HCT116 (cell line): ENCODE data around the gene DIP2B. TPM values are rescaled to one million over a fixed set of nuclear protein-coding genes. Genes with fewer than 3 reads are reported as not detected.

ENCODE experiments used
- ATAC-seq: fragments of 200-7000 bp; cut with Tn5 transposase; 2 replicates; pipeline ENCODE4 v1.9.1; 2020; ENCODE audit warnings: mild to moderate bottlenecking, moderate library complexity
- BruUV-seq: library from RNA; stranded (reverse); fragments of 400-500 nt; replicated peaks from 2 replicates; lab custom pipeline; 2021; lab: Mats Ljungman, UMichigan
- CTCF ChIA-PET: fragments of 300-600 bp; sonication (Branson Sonifier 250); formaldehyde crosslinking; loops from one replicate; lab custom pipeline; 2021; ENCODE audit warnings: antibody characterized with exemption; lab: Charles Lee
- POLR2A ChIA-PET: fragments of 300-600, 350-600 bp; sonication (Branson Sonifier 250); formaldehyde crosslinking; loops from one replicate; lab custom pipeline; 2021; ENCODE audit warnings: antibody characterized with exemption; lab: Charles Lee
- RAD21 ChIA-PET, 2 experiments: fragments of 300-600 bp; sonication (Branson Sonifier 250); formaldehyde crosslinking; loops; one replicate each; lab custom pipeline; 2023; ENCODE audit warnings: low total read pairs in 2 of 2; ENCODE audit not compliant: uncharacterized antibody in 2 of 2, unreplicated experiment in 2 of 2, low non-redundant PET in 1 of 2; lab: Charles Lee
- DNase-seq: peaks from one replicate; pipeline ENCODE4 v3.0.0-alpha.2; 2010; ENCODE audit warnings: low read depth, low spot score
- H2AFZ ChIP-seq: fragments of 200-600 bp; shearing (Covaris generic), sonication (generic); 2 replicates; pipeline ENCODE4 v1.6.1; 2017; ENCODE audit warnings: low read depth, mixed run types, mixed read lengths, antibody characterized with exemption, low read length; ENCODE audit not compliant: poor library complexity, severe bottlenecking
- H3K27ac ChIP-seq: 2 replicates; pipeline ENCODE4 v1.5.1; 2012; ENCODE audit warnings: low read depth, low read length
- H3K27me3 ChIP-seq: fragments of 200-600 bp; sonication (generic); 2 replicates; pipeline ENCODE4 v1.6.1; 2016; ENCODE audit warnings: mixed run types, low read length, mixed read lengths; ENCODE audit not compliant: insufficient read depth
- H3K36me3 ChIP-seq, 2 experiments: fragments of 200-500 bp in 1 of 2; fragments of 200-600 bp in 1 of 2; sonication (Bioruptor generic) in 1 of 2; sonication (generic) in 1 of 2; 2 replicates each; pipeline versions ENCODE4 v1.5.1 to v1.6.1; 2014 to 2016; ENCODE audit warnings: low read length in 2 of 2, inconsistent platforms in 1 of 2, mixed read lengths in 1 of 2, mixed run types in 1 of 2; ENCODE audit not compliant: insufficient read depth in 2 of 2, control insufficient read depth in 1 of 2
- H3K4me1 ChIP-seq, 2 experiments: fragments of 200-600 bp in 1 of 2; sonication (generic) in 1 of 2; 2 replicates each; pipeline versions ENCODE4 v1.5.1 to v1.6.1; 2012 to 2017; ENCODE audit warnings: low read length in 2 of 2, inconsistent platforms in 1 of 2, mild to moderate bottlenecking in 1 of 2, mixed read lengths in 1 of 2, mixed run types in 1 of 2, moderate library complexity in 1 of 2; ENCODE audit not compliant: insufficient read depth in 2 of 2, control insufficient read depth in 1 of 2
- H3K4me2 ChIP-seq: fragments of 200-600 bp; sonication (generic); 2 replicates; pipeline ENCODE4 v1.6.1; 2017; ENCODE audit warnings: mixed run types, low read length, mixed read lengths
- H3K4me3 ChIP-seq, 2 experiments: fragments of 200-600 bp in 1 of 2; sonication (generic) in 1 of 2; replicated peaks in 1 of 2; 2 replicates each; pipeline ENCODE4 v1.5.1; 2011 to 2016; ENCODE audit warnings: low read length in 2 of 2, control low read depth in 1 of 2, low read depth in 1 of 2, mild to moderate bottlenecking in 1 of 2, mixed read lengths in 1 of 2, mixed run types in 1 of 2
- H3K79me2 ChIP-seq: fragments of 200-600 bp; sonication (generic); 2 replicates; pipeline ENCODE4 v1.6.1; 2017; ENCODE audit warnings: mild to moderate bottlenecking, mixed run types, low read length, moderate library complexity, mixed read lengths; ENCODE audit not compliant: insufficient read depth
- H3K9ac ChIP-seq: fragments of 200-600 bp; sonication (generic); 2 replicates; pipeline ENCODE4 v1.6.1; 2016; ENCODE audit warnings: low read length, mixed read lengths
- H3K9me2 ChIP-seq: fragments of 200-600 bp; sonication (generic), shearing (Covaris generic); 2 replicates; pipeline ENCODE4 v1.6.1; 2017; ENCODE audit warnings: mixed run types, mild to moderate bottlenecking, moderate library complexity; ENCODE audit not compliant: insufficient read depth
- H3K9me3 ChIP-seq, 2 experiments: fragments of 200-500 bp in 1 of 2; fragments of 200-600 bp in 1 of 2; sonication (Bioruptor generic) in 1 of 2; sonication (generic) in 1 of 2; 2 replicates each; pipeline ENCODE4 v1.6.1; 2014 to 2017; ENCODE audit warnings: low read length in 2 of 2, mixed read lengths in 2 of 2, inconsistent platforms in 1 of 2, low read depth in 1 of 2, mild to moderate bottlenecking in 1 of 2, mixed run types in 1 of 2, moderate library complexity in 1 of 2; ENCODE audit not compliant: control insufficient read depth in 1 of 2, insufficient read depth in 1 of 2
- H4K20me1 ChIP-seq: fragments of 200-600 bp; sonication (generic), shearing (Covaris generic); 2 replicates; pipeline ENCODE4 v1.6.1; 2017; ENCODE audit warnings: mixed run types, mild to moderate bottlenecking, moderate library complexity; ENCODE audit not compliant: insufficient read depth
- CEBPB ChIP-seq: IDR thresholded peaks from 2 replicates; pipeline ENCODE4 v1.6.1; 2012; ENCODE audit warnings: low read depth
- ELF1 ChIP-seq: IDR thresholded peaks from 2 replicates; pipeline ENCODE4 v1.6.1; 2012; ENCODE audit warnings: low read depth, borderline replicate concordance
- EZH2 ChIP-seq: fragments of 200-600 bp; sonication (generic); IDR thresholded peaks from 2 replicates; pipeline ENCODE4 v1.6.1; 2017; ENCODE audit warnings: antibody characterized with exemption, mixed run types
- EZH2phosphoT487 ChIP-seq: fragments of 200-600 bp; IDR thresholded peaks from 2 replicates; pipeline ENCODE4 v1.6.1; 2018; ENCODE audit warnings: antibody characterized with exemption, borderline replicate concordance
- POLR2A ChIP-seq: IDR thresholded peaks from 2 replicates; pipeline ENCODE4 v1.7.0; 2011; ENCODE audit warnings: borderline replicate concordance; ENCODE audit not compliant: insufficient read depth, insufficient read length; ENCODE audit errors: extremely low read depth
- POLR2AphosphoS5 ChIP-seq: IDR thresholded peaks from 2 replicates; pipeline ENCODE4 v1.6.1; 2011; ENCODE audit warnings: mild to moderate bottlenecking, low read depth, low read length, moderate library complexity
- SIN3A ChIP-seq: IDR thresholded peaks from 2 replicates; pipeline ENCODE4 v1.6.1; 2012; ENCODE audit warnings: low read depth
- SP1 ChIP-seq: IDR thresholded peaks from 2 replicates; pipeline ENCODE4 v1.6.1; 2012; ENCODE audit warnings: low read depth
- ZNF274 ChIP-seq: fragments of 200-500 bp; sonication (Bioruptor generic); IDR thresholded peaks from 2 replicates; pipeline ENCODE4 v1.6.1; 2014; ENCODE audit warnings: mild to moderate bottlenecking, low read depth, low read length, inconsistent platforms
- intact Hi-C: fragments of 100-400 bp; cut with micrococcal nuclease; formaldehyde crosslinking; loops from 2 replicates; pipeline ENCODE4 v1.10.0; 2022
- total RNA-seq: library from RNA; stranded (reverse); gene quantifications from one replicate; pipeline ENCODE4 v1.2.1, GENCODE V29; 2021; ENCODE audit not compliant: unreplicated experiment
- TF ChIP-seq, protein P1 (sequence below): IDR thresholded peaks from 2 replicates; pipeline ENCODE4 v1.6.1; 2012
- TF ChIP-seq, protein P2 (sequence below), 3 experiments: fragments of 200-600 bp in 1 of 3; sonication (generic) in 1 of 3; IDR thresholded peaks in 2 of 3; conservative IDR thresholded peaks in 1 of 3; 2 replicates each; pipeline ENCODE4 v1.5.1; 2012 to 2017; ENCODE audit warnings: low read depth in 2 of 3, low read length in 2 of 3, antibody characterized with exemption in 1 of 3, borderline replicate concordance in 1 of 3, control low read depth in 1 of 3, mild to moderate bottlenecking in 1 of 3, mixed read lengths in 1 of 3, mixed run types in 1 of 3, moderate library complexity in 1 of 3; ENCODE audit not compliant: insufficient read depth in 1 of 3

DIP2B gene
- total RNA-seq, 1 experiment from 2014 or later = 32.3 TPM

GRCh38 chr12:50525422-50525821 lies 20.6 kb downstream of the DIP2B start:
- Histone ChIP-seq H3K79me2 (peaks cover 83% of the 10 kb centered on the region), H3K9me2 (no peaks in the 10 kb centered on the region), H4K20me1 (no peaks in the 10 kb centered on the region), H3K27ac (no peak overlapping the region), H3K36me3 (no peaks in the 10 kb centered on the region), H2AFZ (no peak overlapping the region), H3K9me3 (no peaks in the 10 kb centered on the region), H3K4me3 (no peak overlapping the region), H3K4me2 (no peak overlapping the region), H3K9ac (no peak overlapping the region), H3K27me3 (no peaks in the 10 kb centered on the region), H3K4me1 (peaks cover 7 to 50% of the 10 kb centered on the region in 2 experiments)
- TF ChIP-seq SP1 (no peak), SIN3A (no peak), POLR2AphosphoS5 (no peak), EZH2phosphoT487 (no peak), ELF1 (no peak)
- DNase-seq (no peak), ATAC-seq (no peak)
- BruUV-seq = no TSS peak
- POLR2A ChIA-PET = no interaction called here
- RAD21 ChIA-PET = no interaction called here
- intact Hi-C loops = no loop called here
- CTCF ChIA-PET = no interaction called here

DNA sequence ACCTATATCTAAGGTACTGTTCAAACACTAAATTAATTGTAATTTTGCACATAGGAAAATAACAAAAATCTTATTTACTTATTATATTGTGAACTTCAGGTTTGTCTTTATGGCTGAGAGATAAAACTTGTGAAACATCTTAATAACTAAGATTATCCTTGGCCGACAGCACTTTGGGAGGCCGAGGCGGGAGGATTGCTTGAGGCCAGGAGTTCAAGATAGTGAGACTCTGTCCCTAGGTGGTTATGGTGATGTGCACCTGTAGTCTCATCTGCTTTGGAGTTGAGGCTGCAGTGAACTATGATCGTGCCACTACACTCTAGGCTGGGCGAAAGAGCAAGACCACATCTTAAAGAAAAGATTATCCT lies 22.6 kb downstream of the DIP2B start:
- intact Hi-C loops = no loop called here
- H3K4me2 ChIP-seq = no peak overlapping the region
- H4K20me1 ChIP-seq = no peaks in the 10 kb centered on the region
- RAD21 ChIA-PET = no interaction called here
- H3K27me3 ChIP-seq = no peaks in the 10 kb centered on the region
- ATAC-seq = no peak
- H3K36me3 ChIP-seq = no peaks in the 10 kb centered on the region
- H3K4me1 ChIP-seq = peaks cover 19 to 57% of the 10 kb centered on the region in 2 experiments
- H3K9ac ChIP-seq = no peak overlapping the region
- no peaks in the 10 kb centered on the region for H3K9me2 ChIP-seq
- no peak overlapping the region for H3K27ac ChIP-seq
- no peak overlapping the region for H2AFZ ChIP-seq
- no peak for DNase-seq
- CTCF ChIA-PET = no interaction called here
- POLR2A ChIA-PET = no interaction called here
- H3K79me2 ChIP-seq = peaks cover 79% of the 10 kb centered on the region
- H3K9me3 ChIP-seq = no peaks in the 10 kb centered on the region
- no TSS peak for BruUV-seq
- no peak overlapping the region for H3K4me3 ChIP-seq
- no peak for TF ChIP-seq ZNF274
- no peak for TF ChIP-seq POLR2A
- TF ChIP-seq ELF1 = no peak
- no peak for TF ChIP-seq CEBPB
- TF ChIP-seq EZH2 = no peak
- TF ChIP-seq, protein P1, sequence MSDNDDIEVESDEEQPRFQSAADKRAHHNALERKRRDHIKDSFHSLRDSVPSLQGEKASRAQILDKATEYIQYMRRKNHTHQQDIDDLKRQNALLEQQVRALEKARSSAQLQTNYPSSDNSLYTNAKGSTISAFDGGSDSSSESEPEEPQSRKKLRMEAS = no peak
- TF ChIP-seq, protein P2, sequence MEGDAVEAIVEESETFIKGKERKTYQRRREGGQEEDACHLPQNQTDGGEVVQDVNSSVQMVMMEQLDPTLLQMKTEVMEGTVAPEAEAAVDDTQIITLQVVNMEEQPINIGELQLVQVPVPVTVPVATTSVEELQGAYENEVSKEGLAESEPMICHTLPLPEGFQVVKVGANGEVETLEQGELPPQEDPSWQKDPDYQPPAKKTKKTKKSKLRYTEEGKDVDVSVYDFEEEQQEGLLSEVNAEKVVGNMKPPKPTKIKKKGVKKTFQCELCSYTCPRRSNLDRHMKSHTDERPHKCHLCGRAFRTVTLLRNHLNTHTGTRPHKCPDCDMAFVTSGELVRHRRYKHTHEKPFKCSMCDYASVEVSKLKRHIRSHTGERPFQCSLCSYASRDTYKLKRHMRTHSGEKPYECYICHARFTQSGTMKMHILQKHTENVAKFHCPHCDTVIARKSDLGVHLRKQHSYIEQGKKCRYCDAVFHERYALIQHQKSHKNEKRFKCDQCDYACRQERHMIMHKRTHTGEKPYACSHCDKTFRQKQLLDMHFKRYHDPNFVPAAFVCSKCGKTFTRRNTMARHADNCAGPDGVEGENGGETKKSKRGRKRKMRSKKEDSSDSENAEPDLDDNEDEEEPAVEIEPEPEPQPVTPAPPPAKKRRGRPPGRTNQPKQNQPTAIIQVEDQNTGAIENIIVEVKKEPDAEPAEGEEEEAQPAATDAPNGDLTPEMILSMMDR (IDR thresholded peaks at IDR 0.05 in 2 of 3, conservative IDR thresholded peaks at IDR 0.05 in 1 of 3; ENCODE audit: borderline replicate concordance in 1 of 3, insufficient read depth in 1 of 3, low read depth in 2 of 3, low read length in 2 of 3) = no peak
